KMS-11 (cell line): Measurements from ENCODE around the gene PTBP1.

Experiments
- H2AFZ ChIP-seq: fragments of 200-600 bp; sonication (generic); 2 replicates; pipeline ENCODE4 v1.6.1; 2016; ENCODE audit warnings: antibody characterized with exemption, mixed run types, low read depth
- H3K27ac ChIP-seq: fragments of 200-600 bp; sonication (generic); 2 replicates; pipeline ENCODE4 v1.6.1; 2016; ENCODE audit warnings: mild to moderate bottlenecking, mixed run types
- H3K27me3 ChIP-seq: fragments of 200-600 bp; sonication (generic); 2 replicates; pipeline ENCODE4 v1.6.1; 2017; ENCODE audit warnings: mild to moderate bottlenecking, low read depth, mixed run types, moderate library complexity; ENCODE audit not compliant: insufficient read depth
- H3K36me3 ChIP-seq: fragments of 200-600 bp; sonication (generic); 2 replicates; pipeline ENCODE4 v1.6.1; 2017; ENCODE audit warnings: mild to moderate bottlenecking, mixed run types; ENCODE audit not compliant: insufficient read depth
- H3K4me1 ChIP-seq: fragments of 200-600 bp; sonication (generic); 2 replicates; pipeline ENCODE4 v1.6.1; 2016; ENCODE audit warnings: mild to moderate bottlenecking, low read depth, mixed run types; ENCODE audit not compliant: poor library complexity, severe bottlenecking
- H3K4me2 ChIP-seq: fragments of 200-600 bp; sonication (generic); 2 replicates; pipeline ENCODE4 v1.7.0; 2016; ENCODE audit warnings: mild to moderate bottlenecking, mixed run types
- H3K4me3 ChIP-seq: fragments of 200-600 bp; sonication (generic); IDR thresholded peaks from 2 replicates; pipeline ENCODE4 v1.6.1; 2017; ENCODE audit warnings: low read depth, low read length, mixed read lengths; ENCODE audit not compliant: insufficient read depth
- H3K79me2 ChIP-seq: fragments of 200-600 bp; sonication (generic); 2 replicates; pipeline ENCODE4 v1.6.1; 2016; ENCODE audit warnings: low read depth, mixed run types; ENCODE audit not compliant: insufficient read depth
- H3K9ac ChIP-seq: fragments of 200-600 bp; sonication (generic); 2 replicates; pipeline ENCODE4 v1.6.1; 2016; ENCODE audit warnings: mild to moderate bottlenecking, mixed run types
- H4K20me1 ChIP-seq: fragments of 200-600 bp; sonication (generic); 2 replicates; pipeline ENCODE4 v1.6.1; 2016; ENCODE audit warnings: mild to moderate bottlenecking, mixed run types; ENCODE audit not compliant: insufficient read depth
- TF ChIP-seq, protein P1 (sequence below): fragments of 200-600 bp; sonication (generic); conservative IDR thresholded peaks from 2 replicates; pipeline ENCODE4 v1.6.1; 2017; ENCODE audit warnings: low read depth, mild to moderate bottlenecking, antibody characterized with exemption, low read length, moderate library complexity, mixed read lengths

The PTBP1 gene

DNA sequence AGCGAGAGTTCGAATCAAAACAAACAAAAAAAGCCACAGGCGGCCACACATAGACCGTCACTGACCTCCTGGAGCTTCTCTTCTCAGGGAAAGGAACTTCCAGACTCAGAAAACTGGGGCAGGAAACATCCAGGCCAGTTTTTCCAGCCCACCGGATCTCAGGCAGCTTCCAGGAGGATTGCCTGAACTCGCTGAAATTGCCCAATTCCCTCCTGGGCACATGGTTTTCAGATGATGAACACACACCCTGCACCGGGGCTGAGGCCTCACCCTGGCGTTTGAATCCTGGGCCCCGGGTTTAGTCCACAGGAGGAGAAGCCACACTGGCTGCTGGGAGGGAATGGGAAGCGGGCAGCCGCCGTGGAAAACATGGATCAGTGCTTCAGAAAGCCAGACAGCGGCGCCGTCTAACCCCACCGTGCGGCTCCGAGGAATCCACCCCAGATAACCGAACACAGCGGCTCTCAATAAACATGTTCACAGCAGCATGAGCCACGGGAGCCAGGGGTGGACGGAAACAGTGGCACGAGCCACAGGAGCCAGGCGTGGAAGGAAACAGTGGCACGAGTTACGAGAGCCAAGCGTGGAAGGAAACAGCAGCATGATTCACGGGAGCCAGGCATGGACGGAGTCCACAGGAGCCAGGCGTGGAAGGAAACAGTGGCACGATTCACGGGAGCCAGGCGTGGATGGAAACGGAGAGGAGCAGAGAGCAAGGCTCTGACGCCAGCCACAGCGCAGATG, 18.2 kb upstream of the PTBP1 start:
- no peak overlapping the region for H3K9ac ChIP-seq

DNA sequence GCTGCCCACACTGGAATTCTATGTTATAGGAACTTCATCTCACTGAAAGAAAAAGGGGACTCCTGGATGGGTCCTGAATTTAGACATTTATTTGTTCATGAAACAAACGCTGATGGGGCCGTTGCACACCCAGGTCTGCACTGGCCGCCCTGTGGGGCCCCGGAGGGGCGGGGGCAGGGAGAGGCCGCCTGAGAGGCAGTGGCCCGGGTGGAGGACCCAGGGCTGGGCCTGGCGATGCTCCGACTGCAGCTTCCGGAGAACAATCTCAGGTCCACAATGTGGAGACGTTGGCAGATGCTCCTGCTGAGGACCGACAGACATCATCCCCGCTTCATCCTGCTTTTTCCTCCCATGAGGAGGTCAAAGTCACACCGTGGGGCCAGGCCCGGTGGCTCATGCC, 16.3 kb upstream of the PTBP1 start:
- no peaks in the 10 kb centered on the region for H3K36me3 ChIP-seq
- no peaks in the 10 kb centered on the region for H3K4me1 ChIP-seq
- no peak overlapping the region for H3K4me3 ChIP-seq
- no peaks in the 10 kb centered on the region for H4K20me1 ChIP-seq
- peaks cover 64% of the 10 kb centered on the region for H3K27me3 ChIP-seq
- no peak overlapping the region for H3K27ac ChIP-seq
- no peak overlapping the region for H3K4me2 ChIP-seq
- H2AFZ ChIP-seq = no peak overlapping the region
- no peaks in the 10 kb centered on the region for H3K79me2 ChIP-seq
- H3K9ac ChIP-seq = no peak overlapping the region
- TF ChIP-seq, protein P1, sequence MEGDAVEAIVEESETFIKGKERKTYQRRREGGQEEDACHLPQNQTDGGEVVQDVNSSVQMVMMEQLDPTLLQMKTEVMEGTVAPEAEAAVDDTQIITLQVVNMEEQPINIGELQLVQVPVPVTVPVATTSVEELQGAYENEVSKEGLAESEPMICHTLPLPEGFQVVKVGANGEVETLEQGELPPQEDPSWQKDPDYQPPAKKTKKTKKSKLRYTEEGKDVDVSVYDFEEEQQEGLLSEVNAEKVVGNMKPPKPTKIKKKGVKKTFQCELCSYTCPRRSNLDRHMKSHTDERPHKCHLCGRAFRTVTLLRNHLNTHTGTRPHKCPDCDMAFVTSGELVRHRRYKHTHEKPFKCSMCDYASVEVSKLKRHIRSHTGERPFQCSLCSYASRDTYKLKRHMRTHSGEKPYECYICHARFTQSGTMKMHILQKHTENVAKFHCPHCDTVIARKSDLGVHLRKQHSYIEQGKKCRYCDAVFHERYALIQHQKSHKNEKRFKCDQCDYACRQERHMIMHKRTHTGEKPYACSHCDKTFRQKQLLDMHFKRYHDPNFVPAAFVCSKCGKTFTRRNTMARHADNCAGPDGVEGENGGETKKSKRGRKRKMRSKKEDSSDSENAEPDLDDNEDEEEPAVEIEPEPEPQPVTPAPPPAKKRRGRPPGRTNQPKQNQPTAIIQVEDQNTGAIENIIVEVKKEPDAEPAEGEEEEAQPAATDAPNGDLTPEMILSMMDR = no peak

More for the DNA sequence above, 18.2 kb upstream of the PTBP1 start:
- H3K79me2 ChIP-seq = no peaks in the 10 kb centered on the region
- H4K20me1 ChIP-seq = no peaks in the 10 kb centered on the region
- H3K36me3 ChIP-seq = no peaks in the 10 kb centered on the region
- H3K4me2 ChIP-seq = no peak overlapping the region
- no peaks in the 10 kb centered on the region for H3K4me1 ChIP-seq
- H3K27me3 ChIP-seq = peaks cover 73% of the 10 kb centered on the region
- no peak overlapping the region for H3K27ac ChIP-seq
- no peak overlapping the region for H2AFZ ChIP-seq
- H3K4me3 ChIP-seq = no peak overlapping the region
- TF ChIP-seq, protein P1 = no peak

DNA sequence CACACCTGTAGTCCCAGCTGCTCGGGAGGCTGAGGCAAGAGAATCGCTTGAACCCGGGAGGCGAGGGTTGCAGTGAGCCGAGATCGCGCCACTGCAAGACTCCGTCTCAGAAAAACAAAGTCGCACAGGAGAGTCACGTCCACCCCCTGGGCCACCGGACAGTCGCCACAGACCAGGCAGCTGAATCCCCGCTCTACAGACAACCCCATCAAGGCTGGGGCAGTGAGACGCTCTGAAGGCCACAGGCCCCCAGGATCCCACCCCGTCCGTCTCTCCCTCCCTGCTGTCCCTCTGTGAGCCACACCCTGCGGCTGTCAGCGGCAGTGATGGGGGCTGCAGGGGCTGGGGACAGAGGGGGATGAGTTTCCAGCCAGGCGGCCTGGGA, 15.5 kb upstream of the PTBP1 start:
- Histone ChIP-seq H3K27me3 (peaks cover 59% of the 10 kb centered on the region), H3K79me2 (no peaks in the 10 kb centered on the region), H4K20me1 (no peaks in the 10 kb centered on the region), H2AFZ (no peak overlapping the region), H3K36me3 (no peaks in the 10 kb centered on the region), H3K27ac (no peak overlapping the region), H3K4me2 (no peak overlapping the region), H3K4me3 (no peak overlapping the region), H3K9ac (no peak overlapping the region), H3K4me1 (no peaks in the 10 kb centered on the region)
- TF ChIP-seq, protein P1 = no peak

DNA sequence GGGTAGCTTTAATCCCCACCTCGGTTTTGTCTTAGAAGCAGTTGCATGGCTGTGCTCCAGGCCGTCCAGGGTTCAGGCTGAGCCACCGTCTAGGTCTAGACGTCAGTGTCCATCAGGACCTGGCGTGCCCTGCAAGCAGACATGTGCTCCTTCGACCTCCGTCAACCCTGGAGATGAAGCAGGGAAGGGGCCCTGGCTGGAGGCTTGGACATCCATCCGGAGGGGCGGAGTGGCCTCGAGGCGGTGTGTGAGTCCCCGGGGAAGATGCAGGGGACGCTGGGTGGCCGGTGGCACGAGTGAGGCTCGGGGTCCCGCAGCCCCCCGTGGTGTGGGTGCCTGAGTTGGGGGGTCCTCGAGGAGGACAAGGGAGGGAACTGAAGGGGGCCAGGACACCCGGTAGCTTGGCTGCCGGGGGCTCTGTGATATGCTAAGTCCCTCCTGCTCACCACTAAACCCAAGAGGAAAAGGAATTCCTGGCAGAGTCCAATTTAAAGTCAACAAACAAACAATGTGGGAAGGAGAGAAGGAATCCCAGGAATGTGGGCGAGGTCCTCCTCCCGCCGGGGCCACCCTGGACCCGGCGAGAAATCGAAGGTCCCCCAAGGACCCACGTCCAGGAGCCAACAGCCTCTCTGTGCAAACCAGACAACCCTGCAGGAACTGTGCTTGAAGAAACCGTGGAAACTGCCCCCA, 14.9 kb upstream of the PTBP1 start:
- Histone ChIP-seq H3K27me3 (peaks cover 55% of the 10 kb centered on the region), H3K36me3 (no peaks in the 10 kb centered on the region), H3K9ac (no peak overlapping the region), H3K4me1 (no peaks in the 10 kb centered on the region), H3K79me2 (no peaks in the 10 kb centered on the region), H2AFZ (no peak overlapping the region), H3K4me2 (no peak overlapping the region), H4K20me1 (no peaks in the 10 kb centered on the region), H3K4me3 (no peak overlapping the region), H3K27ac (no peak overlapping the region)
- TF ChIP-seq, protein P1 = no peak
